HG02938 (cell line): Measurements from ENCODE around the gene SLC22A13.
A peak's percentile ranks its signal among the peaks of the same experiment; 100 is the strongest.
"Not testable (repeated sequence)": the region's sequence is repeated elsewhere in the genome, so short reads cannot be mapped to it uniquely, and the experiment has no call there.

ENCODE experiments used
- ATAC-seq: cut with Tn5 transposase; IDR thresholded peaks from one replicate; pipeline ENCODE4 v1.9.1; 2021; ENCODE audit warnings: mild to moderate bottlenecking, moderate library complexity; ENCODE audit not compliant: unreplicated experiment

Gene SLC22A13

DNA sequence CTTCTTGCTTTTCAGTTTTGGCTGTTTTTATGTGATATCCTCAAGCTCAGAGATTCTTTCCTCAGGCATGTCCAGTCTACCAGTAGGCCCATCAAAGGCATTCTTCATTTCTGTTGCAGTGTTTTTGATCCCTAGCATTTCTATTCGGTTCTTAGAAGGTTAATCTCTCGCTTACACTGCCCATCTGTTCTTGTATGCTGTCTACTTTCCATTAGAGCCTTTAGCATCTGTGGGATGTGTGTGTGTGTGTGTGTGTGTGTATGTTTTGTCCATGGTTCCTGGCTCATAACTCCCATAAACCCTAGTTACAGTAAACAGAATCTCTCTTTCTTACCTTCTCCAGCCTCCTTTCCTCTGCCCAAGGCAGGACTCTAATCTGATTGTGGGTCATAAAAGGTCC lies 5.1 kb upstream of the SLC22A13 start:
- no peak for ATAC-seq

- no peak for ATAC-seq
These were observed 1.2 kb upstream of the SLC22A13 start for GRCh38 chr3:38264353-38264771.

DNA sequence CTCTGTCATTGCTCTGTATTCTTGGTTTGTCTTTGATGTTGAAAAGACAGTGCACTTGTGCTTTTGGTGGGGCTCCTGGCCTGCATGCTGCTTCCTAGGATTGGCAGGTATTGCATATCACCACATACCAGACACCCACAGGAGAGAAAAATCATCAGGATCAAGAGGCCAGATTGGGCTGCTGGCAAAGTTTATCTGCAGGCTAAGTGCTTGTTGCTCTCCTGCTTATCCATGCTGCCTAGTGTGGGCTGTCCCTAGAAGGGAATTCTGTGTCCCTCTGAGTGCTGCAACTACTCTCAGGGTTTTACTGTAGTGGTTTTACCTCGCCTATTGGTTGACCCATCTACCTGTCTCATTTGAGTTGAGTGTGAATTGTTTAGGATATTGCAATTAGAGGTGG lies 833 bp upstream of the SLC22A13 start:
- ATAC-seq, result no peak

DNA sequence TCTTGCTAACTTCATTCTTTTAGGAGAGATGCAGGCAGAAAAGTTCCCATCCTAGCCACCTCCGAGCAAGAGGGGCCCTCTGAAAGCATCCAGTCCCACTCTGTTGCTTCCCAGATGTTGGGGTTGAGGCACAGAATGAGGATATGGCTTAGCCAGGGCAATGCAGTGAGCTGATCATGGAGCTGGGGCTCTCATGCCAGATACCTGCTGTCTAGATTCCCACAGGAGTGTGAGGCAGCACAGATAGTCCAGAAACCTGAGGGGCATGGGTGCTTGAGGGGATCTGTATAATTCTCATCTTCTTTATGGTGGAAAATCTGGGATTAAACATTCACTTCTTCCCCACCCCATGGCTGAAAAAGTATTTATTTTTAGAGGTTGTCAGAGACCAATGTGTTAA lies 1.2 kb downstream of the SLC22A13 start:
- no peak for ATAC-seq

GRCh38 chr3:38267662-38268061 lies 2.0 kb downstream of the SLC22A13 start:
- no peak for ATAC-seq

- ATAC-seq, result no peak
These were observed 2.5 kb downstream of the SLC22A13 start for GRCh38 chr3:38268087-38268486.

DNA sequence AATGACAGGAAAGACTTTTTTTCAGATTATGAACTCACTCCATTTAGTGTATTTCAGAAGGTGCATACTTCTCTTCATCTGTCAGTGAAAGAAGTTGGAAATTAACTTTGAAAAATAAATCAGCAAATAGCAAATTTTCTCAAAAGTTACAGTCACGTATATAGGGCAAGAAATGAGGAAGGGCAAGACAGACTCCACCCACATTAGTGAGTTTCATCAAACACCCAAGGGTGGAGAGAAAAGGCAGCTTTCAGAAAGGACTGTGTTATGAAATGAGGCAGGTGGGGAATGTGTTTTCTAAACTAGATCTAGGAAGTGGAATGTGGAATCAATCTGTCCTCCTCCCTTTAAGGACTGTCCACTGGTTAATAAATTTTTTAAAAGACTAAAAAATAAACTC lies 2.9 kb downstream of the SLC22A13 start:
- peak; percentile 56 for ATAC-seq

DNA sequence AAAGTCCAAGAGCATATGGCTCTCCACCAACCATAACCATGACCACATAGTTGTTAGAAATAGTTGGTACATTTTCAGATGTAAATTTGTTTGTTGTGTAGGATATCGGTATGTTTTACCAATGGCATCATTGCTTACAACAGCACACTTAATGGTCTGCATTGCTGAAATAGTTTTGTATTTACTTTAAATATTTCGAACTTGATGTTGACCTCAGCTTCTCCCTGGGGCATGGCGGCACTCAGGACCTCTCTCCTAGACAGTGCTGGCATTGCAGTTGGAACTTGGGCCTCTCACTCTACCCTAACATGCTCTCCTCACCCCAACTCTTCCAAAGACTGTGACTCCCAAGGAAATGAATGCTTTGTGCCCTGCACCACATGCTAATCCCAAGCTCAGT lies 5.0 kb downstream of the SLC22A13 start:
- ATAC-seq, result no peak

DNA sequence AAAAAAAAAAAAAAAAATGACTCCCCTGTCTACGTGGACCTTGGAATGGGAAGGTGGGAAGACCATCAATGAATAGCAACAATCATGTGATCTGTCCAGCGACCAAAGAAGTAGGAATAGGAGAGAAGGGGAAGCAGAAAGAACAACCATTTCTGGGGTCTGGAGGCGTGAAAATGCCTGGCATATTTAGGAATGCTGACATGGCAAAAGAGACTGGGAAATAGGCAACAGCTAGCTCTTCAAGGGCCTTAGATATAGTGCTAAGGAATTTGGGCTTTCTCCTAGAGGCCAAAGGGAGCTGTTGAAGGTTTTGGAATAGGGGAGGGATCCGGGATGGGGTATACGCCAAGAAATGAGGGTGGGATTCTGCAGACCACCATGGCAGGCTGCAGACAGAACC lies 5.9 kb downstream of the SLC22A13 start:
- no peak for ATAC-seq

- ATAC-seq, result no peak
These were observed 9.4 kb downstream of the SLC22A13 start for GRCh38 chr3:38274864-38275649.

GRCh38 chr3:38275658-38276057 lies 10.0 kb downstream of the SLC22A13 start:
- no peak for ATAC-seq

DNA sequence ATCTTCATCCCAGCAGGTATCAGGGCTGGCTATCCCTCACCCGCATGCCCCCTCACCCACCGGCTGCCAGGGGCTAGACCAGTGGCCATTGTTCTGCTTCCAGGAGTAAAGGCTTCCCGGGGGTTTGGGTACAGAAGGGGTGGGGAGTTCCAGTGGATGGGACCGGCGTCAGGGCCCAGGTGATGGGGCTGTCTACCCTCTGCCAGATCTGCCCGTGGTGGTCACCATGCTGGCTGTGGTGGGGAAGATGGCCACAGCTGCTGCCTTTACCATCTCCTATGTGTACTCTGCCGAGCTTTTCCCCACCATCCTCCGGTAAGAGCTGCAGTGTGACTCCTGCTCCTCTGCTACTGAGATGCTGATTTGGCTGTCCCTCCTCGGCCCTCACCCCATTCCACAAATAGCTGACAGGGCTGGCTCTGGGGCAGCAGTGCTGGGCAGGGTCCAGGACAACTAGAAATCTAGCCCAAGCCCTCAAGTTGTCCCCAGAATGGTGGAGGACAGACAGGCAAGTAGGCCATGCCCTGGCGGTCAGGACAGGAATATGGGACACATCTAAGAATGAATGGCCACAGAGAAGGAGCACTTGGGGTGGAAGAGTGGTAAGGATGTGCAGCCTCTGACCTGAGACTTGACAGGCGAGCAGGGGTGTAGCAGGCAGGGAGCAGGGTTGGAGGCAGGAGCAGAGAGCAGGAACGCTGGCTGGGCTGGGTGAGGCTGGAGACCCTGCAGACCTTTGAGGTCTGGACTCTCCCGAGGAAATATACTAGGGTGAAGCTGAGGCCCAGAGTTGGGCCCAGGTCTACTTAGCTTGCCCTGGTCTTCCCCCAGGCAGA lies 10.7 kb downstream of the SLC22A13 start:
- no peak for ATAC-seq

GRCh38 chr3:38276917-38277630 lies 11.5 kb downstream of the SLC22A13 start:
- no peak for ATAC-seq

DNA sequence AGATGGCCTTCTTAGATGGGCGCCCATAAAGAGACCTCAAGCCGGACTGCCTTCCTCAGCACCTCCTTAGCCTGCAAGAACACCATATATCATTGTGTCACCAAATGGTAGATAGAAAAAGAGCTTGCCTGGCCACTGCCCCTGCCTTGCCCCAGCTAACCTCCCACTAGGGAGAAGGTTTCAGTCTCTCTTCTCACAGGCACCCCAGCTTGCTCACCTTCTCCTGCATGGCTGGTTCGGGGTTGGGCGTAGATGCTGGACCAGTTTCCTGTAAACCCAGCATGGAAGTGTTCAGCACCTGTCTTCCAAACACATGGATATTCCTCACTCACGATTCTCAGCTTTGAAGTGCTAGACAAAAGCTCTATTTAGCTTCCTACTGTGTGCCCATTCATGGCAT lies 13.2 kb downstream of the SLC22A13 start:
- ATAC-seq, result no peak

- no peak for ATAC-seq
These were observed 16.5 kb downstream of the SLC22A13 start, which contains the start of gene SLC22A14 for GRCh38 chr3:38281895-38282686. Gene SLC22A14, plus strand, starts transcription at chr3:38282294. Its CDS starts 23,733 bp downstream, at chr3:38306027.

DNA sequence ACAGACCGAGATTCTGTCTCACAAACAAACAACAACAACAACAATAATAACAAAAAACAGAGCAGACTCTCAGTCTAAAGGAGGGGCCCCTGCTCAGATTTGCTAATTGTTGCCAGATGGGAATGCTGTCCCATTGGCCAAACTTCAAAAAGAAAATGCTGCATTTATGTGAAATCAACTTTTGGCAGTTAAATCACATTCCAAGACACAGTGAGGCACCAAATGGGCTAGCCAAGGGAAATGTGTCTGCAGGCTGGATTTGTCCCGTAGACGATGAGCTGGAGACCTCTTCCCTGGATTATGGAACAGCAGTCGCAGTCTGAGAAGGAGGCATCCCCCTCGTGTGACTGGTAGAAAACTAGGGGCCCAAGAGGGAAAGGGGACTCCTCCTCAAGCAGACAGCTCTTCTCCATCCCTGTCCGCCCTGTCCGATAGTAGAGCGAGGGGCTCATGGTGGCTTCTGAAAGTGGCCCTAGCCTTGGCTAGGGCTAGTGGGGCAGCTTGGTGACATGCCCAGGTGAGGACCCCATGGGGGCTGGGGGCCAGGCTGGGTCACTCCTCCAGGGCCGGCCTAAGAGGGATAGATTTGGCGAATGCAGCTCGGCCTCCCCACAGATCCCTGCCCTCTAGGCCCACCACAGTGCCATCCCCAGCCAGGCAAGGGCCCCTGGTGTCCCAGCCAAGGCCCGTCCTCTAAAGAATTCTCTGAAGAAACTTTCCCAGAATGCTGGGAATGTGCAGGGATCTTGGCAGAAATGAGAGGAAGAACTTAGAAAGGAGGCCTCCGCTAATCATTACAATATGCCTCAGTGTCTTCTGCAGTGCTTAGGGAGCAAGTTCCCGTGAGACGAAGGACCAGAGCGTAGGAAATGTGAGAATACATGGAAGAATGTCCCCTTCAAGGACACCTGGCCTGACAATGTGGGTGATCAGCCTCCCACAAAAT lies 18.5 kb downstream of the SLC22A13 start:
- ATAC-seq, result no peak

DNA sequence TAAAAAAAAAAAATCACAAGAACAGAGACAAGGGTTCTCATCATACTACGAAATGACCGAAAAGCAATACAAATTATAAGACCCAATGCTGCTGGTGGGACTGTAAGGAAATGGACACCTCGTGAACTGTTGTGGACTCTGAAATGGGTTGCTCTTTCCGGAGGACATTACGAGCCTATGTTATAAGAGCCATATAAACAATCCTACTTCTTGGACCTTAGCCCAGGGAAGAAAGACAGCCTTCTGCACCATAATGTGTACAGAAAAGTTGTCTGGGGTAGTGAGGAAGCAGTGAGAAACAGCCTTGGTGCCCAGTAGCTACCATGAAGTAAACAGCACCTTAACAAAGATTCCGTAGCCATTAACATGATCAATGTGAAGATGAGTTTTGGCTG lies 19.1 kb downstream of the SLC22A13 start:
- no peak for ATAC-seq

- not testable (repeated sequence) for ATAC-seq
These were observed 23.9 kb downstream of the SLC22A13 start for GRCh38 chr3:38289286-38290217.
